GM23338 (cell line): ENCODE data around the gene COPA. TPM values are rescaled to one million over a fixed set of nuclear protein-coding genes. Genes with fewer than 3 reads are reported as not detected.

Experiments used
- ATAC-seq: fragments of 200-7000 bp; cut with Tn5 transposase; 3 replicates; pipeline ENCODE4 v1.9.1; 2020
- DNase-seq: peaks from one replicate; pipeline ENCODE4 v3.0.0-alpha.2; 2015; ENCODE audit warnings: low spot score
- H2AFZ ChIP-seq: fragments of 200-600 bp; sonication (generic); 2 replicates; pipeline ENCODE4 v1.8.0; 2016; ENCODE audit warnings: antibody characterized with exemption, mild to moderate bottlenecking, moderate library complexity
- H3F3A ChIP-seq: fragments of 200-600 bp; sonication (generic); replicated peaks from 2 replicates; pipeline ENCODE4 v1.8.0; 2017; ENCODE audit warnings: antibody characterized with exemption, mixed run types, low read depth
- H3K27ac ChIP-seq: fragments of 200-600 bp; sonication (generic); 2 replicates; pipeline ENCODE4 v1.6.1; 2016; ENCODE audit warnings: low read depth
- H3K27me3 ChIP-seq: fragments of 200-600 bp; sonication (generic); 2 replicates; pipeline ENCODE4 v1.8.0; 2016; ENCODE audit warnings: mild to moderate bottlenecking, mixed run types, moderate library complexity; ENCODE audit not compliant: insufficient read depth
- H3K36me3 ChIP-seq: fragments of 200-600 bp; sonication (generic); 2 replicates; pipeline ENCODE4 v1.8.0; 2016; ENCODE audit warnings: mild to moderate bottlenecking; ENCODE audit not compliant: insufficient read depth
- H3K4me1 ChIP-seq: fragments of 200-600 bp; sonication (generic); 2 replicates; pipeline ENCODE4 v1.8.0; 2016; ENCODE audit warnings: mild to moderate bottlenecking, moderate library complexity; ENCODE audit not compliant: insufficient read depth
- H3K4me2 ChIP-seq: fragments of 200-600 bp; sonication (generic); 2 replicates; pipeline ENCODE4 v1.7.1; 2017; ENCODE audit warnings: mixed run types
- H3K4me3 ChIP-seq: fragments of 200-600 bp; sonication (generic); 2 replicates; pipeline ENCODE4 v1.6.1; 2016; ENCODE audit warnings: mixed run types
- H3K79me2 ChIP-seq: fragments of 200-600 bp; sonication (generic); replicated peaks from 2 replicates; pipeline ENCODE4 v1.8.0; 2017; ENCODE audit warnings: mild to moderate bottlenecking; ENCODE audit not compliant: insufficient read depth
- H3K9me2 ChIP-seq: fragments of 200-600 bp; sonication (generic); 2 replicates; pipeline ENCODE4 v1.8.0; 2017; ENCODE audit not compliant: insufficient read depth
- H4K20me1 ChIP-seq: fragments of 200-600 bp; sonication (generic); replicated peaks from 2 replicates; pipeline ENCODE4 v1.8.0; 2017; ENCODE audit warnings: mild to moderate bottlenecking; ENCODE audit not compliant: insufficient read depth
- H3K27ac Mint-ChIP-seq: 2 replicates; pipeline ENCODE4 v1.8.0; 2020; ENCODE audit warnings: inconsistent platforms, mild to moderate bottlenecking, moderate library complexity, mixed read lengths
- H3K27me3 Mint-ChIP-seq: 3 replicates; pipeline ENCODE4 v1.8.0; 2022; ENCODE audit warnings: low read depth, mild to moderate bottlenecking, moderate library complexity, mixed read lengths, inconsistent platforms; ENCODE audit not compliant: insufficient read depth, poor library complexity
- H3K36me3 Mint-ChIP-seq: 3 replicates; pipeline ENCODE4 v1.8.0; 2021; ENCODE audit warnings: low read depth, mild to moderate bottlenecking, inconsistent platforms, moderate library complexity, mixed read lengths
- H3K4me1 Mint-ChIP-seq: 3 replicates; pipeline ENCODE4 v1.8.0; 2020; ENCODE audit warnings: mild to moderate bottlenecking, inconsistent platforms, mixed read lengths
- H3K4me3 Mint-ChIP-seq: 3 replicates; pipeline ENCODE4 v1.8.0; 2021; ENCODE audit warnings: moderate library complexity, mild to moderate bottlenecking, inconsistent platforms, mixed read lengths
- H3K9me3 Mint-ChIP-seq: 3 replicates; pipeline ENCODE4 v1.8.0; 2020; ENCODE audit warnings: moderate library complexity, mild to moderate bottlenecking, inconsistent platforms, mixed read lengths
- CREB1 ChIP-seq: fragments of 250-450 bp; sonication (Bioruptor Pico); IDR thresholded peaks from 2 replicates; pipeline ENCODE4 v1.5.0; 2020; ENCODE audit warnings: low read depth, mild to moderate bottlenecking, moderate library complexity
- ETS1 ChIP-seq: IDR thresholded peaks from 2 replicates; pipeline ENCODE4 v1.6.1; 2016; ENCODE audit warnings: antibody characterized with exemption
- EZH2 ChIP-seq: fragments of 200-600 bp; sonication (generic); IDR thresholded peaks from one replicate; pipeline ENCODE4 v1.8.0; 2017; ENCODE audit warnings: antibody characterized with exemption, mild to moderate bottlenecking, low read depth; ENCODE audit not compliant: unreplicated experiment
- EZH2phosphoT487 ChIP-seq: fragments of 200-600 bp; sonication (generic); IDR thresholded peaks from one replicate; pipeline ENCODE4 v1.8.1; 2018; ENCODE audit warnings: antibody characterized with exemption; ENCODE audit not compliant: unreplicated experiment
- NANOG ChIP-seq: IDR thresholded peaks from 2 replicates; pipeline ENCODE4 v1.6.1; 2016; ENCODE audit warnings: antibody characterized with exemption, borderline replicate concordance
- POLR2AphosphoS5 ChIP-seq: IDR thresholded peaks from 2 replicates; pipeline ENCODE4 v1.6.1; 2016; ENCODE audit warnings: antibody characterized with exemption, low read depth
- STAT1 ChIP-seq: IDR thresholded peaks from one replicate; pipeline ENCODE4 v1.6.1; 2016; ENCODE audit warnings: antibody characterized with exemption; ENCODE audit not compliant: unreplicated experiment
- ZNF114 ChIP-seq: fragments of 250-450 bp; sonication (Bioruptor Pico); IDR thresholded peaks from 2 replicates; pipeline ENCODE4 v1.5.0; 2020; ENCODE audit warnings: mild to moderate bottlenecking, moderate library complexity
- ZNF331 ChIP-seq: fragments of 250-450 bp; sonication (Bioruptor Pico); IDR thresholded peaks from 2 replicates; pipeline ENCODE4 v1.5.0; 2020; ENCODE audit warnings: low read depth, mild to moderate bottlenecking, moderate library complexity
- ZNF462 ChIP-seq: fragments of 250-450 bp; sonication (Bioruptor Pico); IDR thresholded peaks from 2 replicates; pipeline ENCODE4 v1.5.0; 2020; ENCODE audit warnings: mild to moderate bottlenecking, moderate library complexity
- polyA plus RNA-seq: library from polyadenylated mRNA; unstranded; fragments of >200 nt; fragmentation: Nextera tagmentation; extraction: Ambion mirVana; gene quantifications from 2 replicates; pipeline ENCODE4 v1.2.1, GENCODE V29; 2016
- total RNA-seq: library from RNA; depleted of rRNA; stranded (reverse); fragments of >200 nt; shearing (Covaris generic); gene quantifications from 2 replicates; pipeline ENCODE4 v1.2.3, GENCODE V29; 2014

The COPA gene
- total and polyA plus RNA-seq, 2 experiments from 2014 or later, result 58.2 to 87.1 TPM

GRCh38 chr1:160340146-160340545 is 2.9 kb downstream of the COPA start (continued):
- TF ChIP-seq ZNF462 (no peak), ZNF331 (no peak), POLR2AphosphoS5 (no peak), STAT1 (no peak), ETS1 (no peak)

GRCh38 chr1:160338580-160338979 is 4.5 kb downstream of the COPA start:
- Mint-ChIP-seq H3K4me3 (no peak overlapping the region), H3K9me3 (no peaks in the 10 kb centered on the region), H3K36me3 (peaks cover 28% of the 10 kb centered on the region), H3K4me1 (peaks cover 12% of the 10 kb centered on the region), H3K27ac (no peak overlapping the region), H3K27me3 (peaks cover 2% of the 10 kb centered on the region)
- H2AFZ ChIP-seq, result no peak overlapping the region
- H3K27me3 ChIP-seq, result no peaks in the 10 kb centered on the region
- no peak overlapping the region for H3K4me3 ChIP-seq
- peaks cover 11% of the 10 kb centered on the region for H3K4me1 ChIP-seq
- peaks cover 20% of the 10 kb centered on the region for H4K20me1 ChIP-seq
- peaks cover 62% of the 10 kb centered on the region for H3K79me2 ChIP-seq
- no peak for DNase-seq
- H3K4me2 ChIP-seq, result no peak overlapping the region
- no peaks in the 10 kb centered on the region for H3K9me2 ChIP-seq
- no peak overlapping the region for H3K27ac ChIP-seq
- no peaks in the 10 kb centered on the region for H3F3A ChIP-seq
- no peak for ATAC-seq
- H3K36me3 ChIP-seq, result peaks cover 44% of the 10 kb centered on the region
- TF ChIP-seq EZH2 (no peak), CREB1 (CRISPR knock-in tag) (no peak), EZH2phosphoT487 (no peak), NANOG (no peak), ZNF462 (no peak), ZNF331 (no peak), POLR2AphosphoS5 (no peak), ZNF114 (CRISPR knock-in tag) (no peak), STAT1 (no peak)
